ENCODE data around the gene FES. TPM values are rescaled to one million over a fixed set of nuclear protein-coding genes. Genes with fewer than 3 reads are reported as not detected.

The FES gene
- total and polyA plus RNA-seq, 2 of the 13 experiments (the other 11 are each of a cell fraction or from before 2014, with no cell fraction given) = 4.0 to 9.5 TPM

DNA sequence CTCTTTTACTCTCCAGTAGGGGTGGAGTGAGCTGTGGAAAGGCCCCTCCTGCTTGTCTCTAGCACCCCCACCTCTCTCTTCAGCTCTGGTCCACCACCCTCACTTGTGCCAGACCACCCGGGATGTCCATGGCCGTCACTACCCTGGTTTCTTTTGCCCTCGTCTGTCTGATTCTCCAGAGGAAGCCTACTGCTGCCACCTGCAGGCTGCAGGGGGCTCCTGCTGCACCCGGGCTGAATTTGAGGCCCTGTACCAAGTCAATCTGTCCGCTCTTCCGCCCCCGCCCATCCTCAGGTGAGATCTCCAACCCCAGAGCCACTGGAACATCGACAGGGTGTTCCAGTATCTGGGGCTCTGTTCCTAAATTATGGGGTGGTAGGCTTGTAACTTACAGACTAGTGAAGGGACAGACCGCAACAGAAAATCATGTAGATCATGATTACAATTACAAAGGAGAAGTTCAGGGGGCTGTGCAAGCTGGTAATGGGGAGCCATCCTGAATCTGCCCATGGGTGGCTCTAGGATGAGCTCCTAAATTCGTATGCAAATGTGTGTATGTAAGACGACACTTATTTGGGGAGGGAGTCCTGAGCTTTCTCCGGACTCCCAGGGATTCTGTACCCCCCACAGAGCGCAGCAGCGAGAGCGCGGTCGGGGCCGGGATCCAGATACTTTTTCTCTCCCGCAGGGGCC is 50.1 kb downstream of the FES start (continued):
- TF ChIP-seq, protein P1, sequence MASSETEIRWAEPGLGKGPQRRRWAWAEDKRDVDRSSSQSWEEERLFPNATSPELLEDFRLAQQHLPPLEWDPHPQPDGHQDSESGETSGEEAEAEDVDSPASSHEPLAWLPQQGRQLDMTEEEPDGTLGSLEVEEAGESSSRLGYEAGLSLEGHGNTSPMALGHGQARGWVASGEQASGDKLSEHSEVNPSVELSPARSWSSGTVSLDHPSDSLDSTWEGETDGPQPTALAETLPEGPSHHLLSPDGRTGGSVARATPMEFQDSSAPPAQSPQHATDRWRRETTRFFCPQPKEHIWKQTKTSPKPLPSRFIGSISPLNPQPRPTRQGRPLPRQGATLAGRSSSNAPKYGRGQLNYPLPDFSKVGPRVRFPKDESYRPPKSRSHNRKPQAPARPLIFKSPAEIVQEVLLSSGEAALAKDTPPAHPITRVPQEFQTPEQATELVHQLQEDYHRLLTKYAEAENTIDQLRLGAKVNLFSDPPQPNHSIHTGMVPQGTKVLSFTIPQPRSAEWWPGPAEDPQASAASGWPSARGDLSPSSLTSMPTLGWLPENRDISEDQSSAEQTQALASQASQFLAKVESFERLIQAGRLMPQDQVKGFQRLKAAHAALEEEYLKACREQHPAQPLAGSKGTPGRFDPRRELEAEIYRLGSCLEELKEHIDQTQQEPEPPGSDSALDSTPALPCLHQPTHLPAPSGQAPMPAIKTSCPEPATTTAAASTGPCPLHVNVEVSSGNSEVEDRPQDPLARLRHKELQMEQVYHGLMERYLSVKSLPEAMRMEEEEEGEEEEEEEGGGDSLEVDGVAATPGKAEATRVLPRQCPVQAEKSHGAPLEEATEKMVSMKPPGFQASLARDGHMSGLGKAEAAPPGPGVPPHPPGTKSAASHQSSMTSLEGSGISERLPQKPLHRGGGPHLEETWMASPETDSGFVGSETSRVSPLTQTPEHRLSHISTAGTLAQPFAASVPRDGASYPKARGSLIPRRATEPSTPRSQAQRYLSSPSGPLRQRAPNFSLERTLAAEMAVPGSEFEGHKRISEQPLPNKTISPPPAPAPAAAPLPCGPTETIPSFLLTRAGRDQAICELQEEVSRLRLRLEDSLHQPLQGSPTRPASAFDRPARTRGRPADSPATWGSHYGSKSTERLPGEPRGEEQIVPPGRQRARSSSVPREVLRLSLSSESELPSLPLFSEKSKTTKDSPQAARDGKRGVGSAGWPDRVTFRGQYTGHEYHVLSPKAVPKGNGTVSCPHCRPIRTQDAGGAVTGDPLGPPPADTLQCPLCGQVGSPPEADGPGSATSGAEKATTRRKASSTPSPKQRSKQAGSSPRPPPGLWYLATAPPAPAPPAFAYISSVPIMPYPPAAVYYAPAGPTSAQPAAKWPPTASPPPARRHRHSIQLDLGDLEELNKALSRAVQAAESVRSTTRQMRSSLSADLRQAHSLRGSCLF (CRISPR knock-in tag; IDR thresholded peaks at IDR 0.05; ENCODE audit: borderline replicate concordance) = no peak
- no peak for TF ChIP-seq ZBTB8A (CRISPR knock-in tag; IDR thresholded peaks at IDR 0.05; ENCODE audit: borderline replicate concordance, low read depth)
- TF ChIP-seq FOSL1 (CRISPR knock-in tag; IDR thresholded peaks at IDR 0.05; ENCODE audit: borderline replicate concordance) = no peak
- TF ChIP-seq ZNF569 (CRISPR knock-in tag; IDR thresholded peaks at IDR 0.05; ENCODE audit: borderline replicate concordance) = no peak
- no peak for TF ChIP-seq ZNF343 (CRISPR knock-in tag; IDR thresholded peaks at IDR 0.05)
- TF ChIP-seq ZFP62 (CRISPR knock-in tag; IDR thresholded peaks at IDR 0.05) = no peak
- TF ChIP-seq, protein P2, sequence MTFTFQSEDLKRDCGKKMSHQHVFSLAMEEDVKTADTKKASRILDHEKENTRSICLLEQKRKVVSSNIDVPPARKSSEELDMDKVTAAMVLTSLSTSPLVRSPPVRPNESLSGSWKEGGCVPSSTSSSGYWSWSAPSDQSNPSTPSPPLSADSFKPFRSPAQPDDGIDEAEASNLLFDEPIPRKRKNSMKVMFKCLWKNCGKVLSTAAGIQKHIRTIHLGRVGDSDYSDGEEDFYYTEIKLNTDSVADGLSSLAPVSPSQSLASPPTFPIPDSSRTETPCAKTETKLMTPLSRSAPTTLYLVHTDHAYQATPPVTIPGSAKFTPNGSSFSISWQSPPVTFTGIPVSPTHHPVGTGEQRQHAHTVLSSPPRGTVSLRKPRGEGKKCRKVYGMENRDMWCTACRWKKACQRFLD (CRISPR knock-in tag; IDR thresholded peaks at IDR 0.05; ENCODE audit: borderline replicate concordance) = no peak
- TF ChIP-seq TSC22D2 (CRISPR knock-in tag; IDR thresholded peaks at IDR 0.05; ENCODE audit: borderline replicate concordance) = no peak
- no peak for TF ChIP-seq NR1H2 (CRISPR knock-in tag; IDR thresholded peaks at IDR 0.05; ENCODE audit: borderline replicate concordance, low read depth)
- TF ChIP-seq, protein P3, sequence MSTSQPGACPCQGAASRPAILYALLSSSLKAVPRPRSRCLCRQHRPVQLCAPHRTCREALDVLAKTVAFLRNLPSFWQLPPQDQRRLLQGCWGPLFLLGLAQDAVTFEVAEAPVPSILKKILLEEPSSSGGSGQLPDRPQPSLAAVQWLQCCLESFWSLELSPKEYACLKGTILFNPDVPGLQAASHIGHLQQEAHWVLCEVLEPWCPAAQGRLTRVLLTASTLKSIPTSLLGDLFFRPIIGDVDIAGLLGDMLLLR (CRISPR knock-in tag; IDR thresholded peaks at IDR 0.05) = no peak
- no peak for TF ChIP-seq SMAD9 (CRISPR knock-in tag; IDR thresholded peaks at IDR 0.05)
- no peak for TF ChIP-seq EHMT2 (IDR thresholded peaks at IDR 0.05; ENCODE audit: borderline replicate concordance, low read depth, low read length)
- 0 out of 2 replicates have a peak, but pooled peaks have one; percentile 26 for TF ChIP-seq SMAD1 (CRISPR knock-in tag; IDR thresholded peaks at IDR 0.05; ENCODE audit: borderline replicate concordance, low read depth)
- TF ChIP-seq MLLT10 (CRISPR knock-in tag; IDR thresholded peaks at IDR 0.05) = no peak
- no peak for TF ChIP-seq ZNF496 (CRISPR knock-in tag; IDR thresholded peaks at IDR 0.05; ENCODE audit: insufficient replicate concordance)
- TF ChIP-seq, protein P4, sequence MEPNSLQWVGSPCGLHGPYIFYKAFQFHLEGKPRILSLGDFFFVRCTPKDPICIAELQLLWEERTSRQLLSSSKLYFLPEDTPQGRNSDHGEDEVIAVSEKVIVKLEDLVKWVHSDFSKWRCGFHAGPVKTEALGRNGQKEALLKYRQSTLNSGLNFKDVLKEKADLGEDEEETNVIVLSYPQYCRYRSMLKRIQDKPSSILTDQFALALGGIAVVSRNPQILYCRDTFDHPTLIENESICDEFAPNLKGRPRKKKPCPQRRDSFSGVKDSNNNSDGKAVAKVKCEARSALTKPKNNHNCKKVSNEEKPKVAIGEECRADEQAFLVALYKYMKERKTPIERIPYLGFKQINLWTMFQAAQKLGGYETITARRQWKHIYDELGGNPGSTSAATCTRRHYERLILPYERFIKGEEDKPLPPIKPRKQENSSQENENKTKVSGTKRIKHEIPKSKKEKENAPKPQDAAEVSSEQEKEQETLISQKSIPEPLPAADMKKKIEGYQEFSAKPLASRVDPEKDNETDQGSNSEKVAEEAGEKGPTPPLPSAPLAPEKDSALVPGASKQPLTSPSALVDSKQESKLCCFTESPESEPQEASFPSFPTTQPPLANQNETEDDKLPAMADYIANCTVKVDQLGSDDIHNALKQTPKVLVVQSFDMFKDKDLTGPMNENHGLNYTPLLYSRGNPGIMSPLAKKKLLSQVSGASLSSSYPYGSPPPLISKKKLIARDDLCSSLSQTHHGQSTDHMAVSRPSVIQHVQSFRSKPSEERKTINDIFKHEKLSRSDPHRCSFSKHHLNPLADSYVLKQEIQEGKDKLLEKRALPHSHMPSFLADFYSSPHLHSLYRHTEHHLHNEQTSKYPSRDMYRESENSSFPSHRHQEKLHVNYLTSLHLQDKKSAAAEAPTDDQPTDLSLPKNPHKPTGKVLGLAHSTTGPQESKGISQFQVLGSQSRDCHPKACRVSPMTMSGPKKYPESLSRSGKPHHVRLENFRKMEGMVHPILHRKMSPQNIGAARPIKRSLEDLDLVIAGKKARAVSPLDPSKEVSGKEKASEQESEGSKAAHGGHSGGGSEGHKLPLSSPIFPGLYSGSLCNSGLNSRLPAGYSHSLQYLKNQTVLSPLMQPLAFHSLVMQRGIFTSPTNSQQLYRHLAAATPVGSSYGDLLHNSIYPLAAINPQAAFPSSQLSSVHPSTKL (CRISPR knock-in tag; IDR thresholded peaks at IDR 0.05) = no peak

Data from HepG2 (cell line).